ENCODE results near the gene FGF9.

Gene FGF9

DNA sequence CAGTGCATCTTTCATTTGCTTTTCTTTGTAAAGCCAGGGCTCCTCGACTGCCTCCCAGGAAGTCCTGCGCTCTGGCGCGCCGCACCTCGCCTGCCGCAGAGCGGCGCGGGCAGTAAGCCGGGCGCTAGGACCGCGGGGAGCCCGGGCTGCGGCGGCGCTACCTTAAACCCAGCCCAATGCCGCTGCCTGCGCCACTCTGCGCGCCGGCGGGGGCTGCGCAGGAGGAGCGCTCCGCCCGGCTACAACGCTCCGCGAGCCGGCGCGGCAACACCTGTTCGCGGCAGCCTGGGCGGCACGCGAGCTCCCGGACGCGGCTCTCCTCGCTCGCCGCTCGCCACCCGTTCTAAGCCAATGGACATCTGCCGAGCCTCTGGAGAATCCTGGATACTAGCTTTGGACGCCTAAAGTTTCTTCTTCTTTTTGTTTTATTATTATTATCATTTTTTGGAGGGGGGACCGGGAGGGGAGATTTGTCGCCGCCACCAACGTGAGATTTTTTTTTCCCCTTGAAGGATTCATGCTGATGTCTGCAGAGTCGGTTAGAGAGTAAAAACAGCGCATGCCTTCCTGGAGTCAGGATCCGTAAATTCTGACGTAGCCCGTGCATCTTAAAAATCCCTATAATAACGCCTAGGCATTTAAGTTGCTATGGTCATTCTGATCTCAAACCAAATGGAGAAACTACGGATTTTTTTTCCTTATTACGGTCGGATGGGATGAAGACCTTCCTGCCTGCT, at the start of gene FGF9:
TSS of gene FGF9 (plus strand) at position 191 of the 737 bp plus-strand sequence. CDS start 840 bp downstream, outside the sequence.
- DNase-seq (ENCODE audit: low read depth), result peak; percentile 41
- TF ChIP-seq, protein P1, sequence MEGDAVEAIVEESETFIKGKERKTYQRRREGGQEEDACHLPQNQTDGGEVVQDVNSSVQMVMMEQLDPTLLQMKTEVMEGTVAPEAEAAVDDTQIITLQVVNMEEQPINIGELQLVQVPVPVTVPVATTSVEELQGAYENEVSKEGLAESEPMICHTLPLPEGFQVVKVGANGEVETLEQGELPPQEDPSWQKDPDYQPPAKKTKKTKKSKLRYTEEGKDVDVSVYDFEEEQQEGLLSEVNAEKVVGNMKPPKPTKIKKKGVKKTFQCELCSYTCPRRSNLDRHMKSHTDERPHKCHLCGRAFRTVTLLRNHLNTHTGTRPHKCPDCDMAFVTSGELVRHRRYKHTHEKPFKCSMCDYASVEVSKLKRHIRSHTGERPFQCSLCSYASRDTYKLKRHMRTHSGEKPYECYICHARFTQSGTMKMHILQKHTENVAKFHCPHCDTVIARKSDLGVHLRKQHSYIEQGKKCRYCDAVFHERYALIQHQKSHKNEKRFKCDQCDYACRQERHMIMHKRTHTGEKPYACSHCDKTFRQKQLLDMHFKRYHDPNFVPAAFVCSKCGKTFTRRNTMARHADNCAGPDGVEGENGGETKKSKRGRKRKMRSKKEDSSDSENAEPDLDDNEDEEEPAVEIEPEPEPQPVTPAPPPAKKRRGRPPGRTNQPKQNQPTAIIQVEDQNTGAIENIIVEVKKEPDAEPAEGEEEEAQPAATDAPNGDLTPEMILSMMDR (IDR thresholded peaks at IDR 0.05; ENCODE audit: low read depth, low read length, missing control alignments), result no peak
- peak within 1 kb of the TSS; percentile 48 for H3K4me3 ChIP-seq (ENCODE audit: low read depth, low read length)

DNA sequence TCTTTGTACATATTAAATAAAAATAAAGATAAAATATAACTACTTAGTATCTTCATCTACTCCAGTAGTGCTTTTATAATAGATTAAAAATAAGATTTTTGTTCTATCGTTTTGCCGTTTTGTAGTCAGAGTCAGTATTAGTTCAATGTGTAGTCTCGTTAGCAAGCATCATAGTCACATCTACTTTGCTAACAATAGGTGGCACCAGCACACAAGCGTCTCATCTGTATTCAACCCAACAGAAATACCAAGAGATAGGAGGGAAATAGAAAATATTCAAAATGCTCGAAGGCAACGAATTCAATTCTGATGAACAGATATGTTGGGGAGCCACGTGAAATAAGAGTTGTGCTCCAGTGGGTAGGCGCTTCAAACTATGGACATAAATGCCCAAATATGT, 45.5 kb upstream of the FGF9 start:
- TF ChIP-seq, protein P1 (IDR thresholded peaks at IDR 0.05; ENCODE audit: low read depth, low read length, missing control alignments), result peak; percentile 53
- H3K4me3 ChIP-seq (ENCODE audit: low read depth, low read length), result no peak overlapping the region
- DNase-seq (ENCODE audit: low read depth), result no peak

DNA sequence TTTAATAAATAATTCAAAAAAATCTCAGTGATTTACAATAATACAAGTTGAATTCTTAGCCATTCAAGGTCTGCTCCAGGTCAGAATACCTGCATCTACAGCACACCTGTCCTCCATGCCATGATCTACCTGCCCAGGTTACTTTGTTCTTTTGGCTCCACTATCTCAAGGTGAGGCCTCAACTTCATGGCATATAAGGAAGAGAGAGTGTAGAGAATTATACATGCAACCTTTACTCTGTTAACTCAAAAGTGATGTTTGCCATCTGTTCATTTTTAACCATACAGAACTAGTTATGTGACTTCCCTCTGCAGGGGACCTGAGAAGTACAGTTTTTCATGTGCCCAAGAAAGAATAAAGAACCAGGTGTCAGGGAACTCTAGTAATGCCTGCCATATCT, 38.7 kb upstream of the FGF9 start:
- DNase-seq (ENCODE audit: low read depth), result no peak
- TF ChIP-seq, protein P1 (IDR thresholded peaks at IDR 0.05; ENCODE audit: low read depth, low read length, missing control alignments), result no peak
- H3K4me3 ChIP-seq (ENCODE audit: low read depth, low read length), result no peak overlapping the region

DNA sequence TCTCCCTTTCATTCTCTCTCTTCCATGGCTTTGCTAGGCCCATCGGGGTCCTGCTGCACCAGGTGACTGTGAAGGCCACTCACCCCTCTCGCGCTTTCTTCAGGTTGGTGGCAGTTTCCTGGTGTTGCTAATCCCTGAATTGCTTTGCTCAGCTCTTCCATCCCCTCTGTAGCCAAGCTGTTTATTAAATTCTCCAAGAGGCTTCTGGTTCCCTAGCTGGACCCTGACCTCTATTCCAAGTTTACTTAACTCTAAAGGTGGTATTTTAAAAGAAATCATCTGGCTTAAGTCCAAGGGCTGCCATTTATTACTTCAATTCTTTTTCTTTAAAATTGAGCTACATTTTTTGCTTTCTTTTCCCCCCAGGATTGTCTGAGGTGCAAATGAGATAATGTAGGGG, 34.2 kb upstream of the FGF9 start:
- TF ChIP-seq, protein P1 (IDR thresholded peaks at IDR 0.05; ENCODE audit: low read depth, low read length, missing control alignments), result no peak
- DNase-seq (ENCODE audit: low read depth), result no peak
- H3K4me3 ChIP-seq (ENCODE audit: low read depth, low read length), result no peak overlapping the region

DNA sequence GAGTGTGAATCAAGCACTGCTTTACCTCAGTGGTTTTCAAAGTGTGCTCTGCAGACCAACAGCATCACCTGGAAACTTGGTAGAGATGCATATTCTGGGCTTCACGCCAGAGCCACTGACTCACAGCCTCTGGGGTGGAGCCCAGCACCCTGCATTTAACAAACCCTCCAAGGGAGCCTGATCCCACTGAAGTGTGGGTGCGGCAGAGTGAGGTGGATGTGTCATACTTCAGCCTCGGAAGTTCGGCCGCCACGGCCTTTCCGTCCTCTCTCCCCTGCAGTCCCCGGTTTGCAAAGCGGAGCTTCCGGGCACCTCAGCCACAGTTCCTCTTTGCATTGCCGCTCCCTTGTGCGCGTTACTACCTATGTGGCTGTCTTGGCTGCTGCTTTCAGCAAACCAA, 33.6 kb upstream of the FGF9 start:
- H3K4me3 ChIP-seq (ENCODE audit: low read depth, low read length), result no peak overlapping the region
- TF ChIP-seq, protein P1 (IDR thresholded peaks at IDR 0.05; ENCODE audit: low read depth, low read length, missing control alignments), result no peak
- no peak for DNase-seq (ENCODE audit: low read depth)

- TF ChIP-seq, protein P1 (IDR thresholded peaks at IDR 0.05; ENCODE audit: low read depth, low read length, missing control alignments), result peak; percentile 68
- DNase-seq (ENCODE audit: low read depth), result no peak
- H3K4me3 ChIP-seq (ENCODE audit: low read depth, low read length), result no peak overlapping the region
Measured at GRCh38 chr13:21638319-21639282, 32.3 kb upstream of the FGF9 start.

Measured in GM12864 (cell line).